Limb (tissue), 2 donors: ENCODE results near the gene MINDY3.
A peak's percentile ranks its signal among the peaks of the same experiment; 100 is the strongest.
"Not testable (repeated sequence)": the region's sequence is repeated elsewhere in the genome, so short reads cannot be mapped to it uniquely, and the experiment has no call there.

Experiments used
- DNase-seq, 2 donors: peaks; one replicate each; pipeline ENCODE4 v3.0.0-alpha.2; 2016; ENCODE audit errors: extremely low spot score in 2 of 2

The MINDY3 gene

DNA sequence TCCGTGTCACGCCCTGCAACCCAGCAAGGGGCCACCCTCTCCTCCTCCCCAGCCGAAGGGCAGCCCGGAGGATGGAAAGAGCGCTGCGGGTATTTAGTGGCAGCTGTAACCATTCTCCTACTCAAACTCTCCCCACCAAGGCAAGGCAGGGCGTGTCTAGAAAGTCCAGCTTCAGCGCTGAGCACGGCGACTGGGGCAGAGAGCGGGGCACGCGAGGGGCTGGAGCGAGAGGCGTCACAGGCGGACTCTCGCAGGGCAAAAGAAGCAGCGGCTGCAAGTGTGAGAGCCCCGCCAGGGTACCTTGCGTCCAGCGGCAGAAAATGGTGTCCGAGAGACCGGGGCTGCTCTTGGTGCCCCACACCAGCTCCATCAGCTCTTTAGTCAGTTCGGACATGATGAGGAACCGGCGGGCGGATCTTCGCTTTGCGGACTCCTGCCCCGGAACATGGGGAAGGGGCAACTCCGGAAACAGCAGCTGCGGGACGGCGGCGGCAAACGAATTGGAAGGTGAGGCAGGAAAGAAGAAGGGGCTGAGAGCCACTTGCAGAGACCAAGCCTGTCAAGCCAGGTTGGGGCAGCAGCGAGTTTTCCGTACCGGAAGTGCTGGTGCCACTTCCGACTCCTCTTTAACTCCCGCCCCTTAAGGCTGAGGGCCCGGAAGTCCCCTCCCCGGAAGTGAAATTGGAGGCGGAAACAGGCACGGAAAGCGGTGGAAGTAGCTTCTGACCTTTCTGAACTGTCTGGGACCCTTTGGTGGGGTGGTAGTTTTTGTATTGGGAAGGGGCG is at the start of gene MINDY3:
MINDY3 (minus strand) TSS at position 602 of the 786 bp plus-strand sequence; CDS start at position 394, 208 bp downstream.
- DNase-seq, result peak; percentile 87 to 90

DNA sequence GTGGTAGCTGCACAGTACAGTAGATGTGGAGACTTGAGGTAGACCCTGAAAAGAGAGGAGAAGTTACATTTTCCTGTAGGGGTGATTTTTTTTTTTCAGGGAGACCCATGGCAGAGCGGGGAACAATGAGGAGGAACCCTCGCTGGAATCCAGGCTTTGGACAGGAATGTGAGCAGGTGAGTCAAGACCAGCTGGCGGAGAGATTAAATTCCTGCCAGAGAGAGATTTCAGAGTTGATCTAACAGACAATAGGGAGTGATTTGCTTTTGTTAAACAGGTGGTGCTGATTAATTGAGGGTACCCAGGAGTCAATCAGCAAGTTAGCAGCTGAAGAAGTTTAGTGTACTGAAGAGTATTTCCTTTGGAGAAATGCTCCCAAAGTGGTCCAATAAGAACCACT is 41.6 kb upstream of the MINDY3 start:
- no peak for DNase-seq

DNA sequence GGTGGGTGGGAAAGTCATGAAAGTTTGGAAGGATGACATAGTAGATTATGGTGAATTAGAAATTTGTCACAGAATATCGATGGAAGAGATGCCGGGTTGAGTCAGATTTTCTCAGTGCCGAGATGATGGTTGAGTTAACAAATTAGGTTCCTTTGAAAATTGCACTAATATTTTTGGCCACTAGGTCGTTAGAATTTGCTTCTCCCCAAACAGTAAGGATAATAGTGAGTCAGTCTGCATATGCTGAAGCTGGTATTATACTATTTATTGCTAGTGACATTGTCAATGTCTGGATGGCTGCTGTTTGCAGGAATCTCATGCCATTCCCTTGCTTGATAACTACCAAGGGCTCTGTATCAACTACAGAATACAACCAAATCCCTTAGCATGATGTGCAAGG is 37.7 kb upstream of the MINDY3 start:
- no peak for DNase-seq

DNA sequence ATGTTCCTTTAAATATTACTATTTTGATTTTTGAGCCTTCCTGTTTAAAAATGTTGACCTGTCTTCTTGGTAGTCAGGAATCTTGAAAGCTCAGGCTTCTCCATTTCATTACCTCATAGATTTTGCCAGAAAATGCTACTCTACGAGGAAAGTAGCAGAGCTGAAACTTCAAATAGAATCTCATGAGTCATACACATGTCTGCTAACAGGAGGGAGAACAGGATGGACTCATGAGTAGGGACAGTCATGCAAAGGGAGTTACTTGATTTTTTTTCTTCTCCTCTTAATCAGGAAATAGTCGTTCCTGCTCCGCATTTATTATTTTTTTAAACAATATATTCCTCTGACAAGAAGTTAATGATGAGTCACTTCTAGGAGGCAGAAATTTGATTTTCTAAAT is 37.0 kb upstream of the MINDY3 start:
- DNase-seq, result no peak

DNA sequence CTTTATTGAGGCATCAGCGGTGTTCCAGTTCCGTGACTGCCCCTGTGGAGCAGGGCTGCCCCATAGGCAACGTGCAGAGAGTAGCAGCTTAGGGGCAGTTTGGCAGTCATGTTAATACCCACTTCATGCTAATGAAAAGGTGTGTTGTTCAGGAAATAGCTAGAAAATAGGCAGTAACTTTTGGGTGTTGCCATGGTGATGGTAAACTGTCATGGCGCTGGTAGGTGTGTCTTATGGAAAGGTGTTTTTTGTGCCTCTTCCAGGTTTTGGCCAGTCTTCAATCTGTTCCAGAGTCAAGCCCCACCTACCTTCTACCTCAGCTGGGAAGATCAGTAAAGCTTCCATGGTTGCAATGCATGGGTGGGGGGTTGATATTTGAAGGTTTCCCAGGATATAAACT is 36.3 kb upstream of the MINDY3 start:
- DNase-seq, result no peak

DNA sequence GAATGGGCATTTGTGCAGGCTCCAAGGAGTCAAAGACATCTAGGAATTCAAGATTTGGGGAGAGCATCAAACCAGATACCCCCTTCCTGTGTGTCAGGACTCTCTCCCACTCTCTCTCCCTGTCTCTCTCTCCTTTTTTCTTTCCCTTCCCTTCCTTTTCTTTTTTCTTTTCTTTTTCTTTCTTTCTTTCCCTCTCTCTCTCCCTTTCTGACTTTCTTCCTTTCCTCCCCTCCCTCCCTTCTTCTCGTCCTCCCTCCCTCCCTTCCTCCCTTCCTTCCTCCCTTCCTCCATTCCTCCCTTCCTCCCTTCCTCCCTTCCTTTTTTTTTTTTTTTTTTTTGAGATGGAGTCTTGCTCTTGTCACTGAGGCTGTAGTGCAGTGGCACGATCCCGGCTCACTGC is 24.1 kb upstream of the MINDY3 start:
- DNase-seq, result no peak

DNA sequence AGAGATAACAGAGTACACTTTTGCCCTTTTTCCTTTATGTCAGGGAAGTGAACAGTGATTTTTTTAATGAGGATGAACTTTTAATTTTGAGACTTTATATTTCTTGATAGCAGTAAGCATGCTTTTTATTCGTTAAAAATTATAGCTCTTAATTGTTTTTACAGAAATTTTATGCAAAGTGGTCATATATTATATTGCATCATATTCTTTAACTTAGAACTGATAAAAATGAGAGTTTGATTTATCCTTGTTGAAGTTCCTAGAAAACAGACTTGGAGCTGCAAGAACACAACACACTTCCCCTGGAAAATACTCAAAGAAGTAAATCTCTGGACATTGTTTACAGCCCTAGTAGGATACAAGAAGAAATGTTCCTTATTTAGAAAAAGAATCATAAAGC is 21.2 kb upstream of the MINDY3 start:
- DNase-seq, result no peak

DNA sequence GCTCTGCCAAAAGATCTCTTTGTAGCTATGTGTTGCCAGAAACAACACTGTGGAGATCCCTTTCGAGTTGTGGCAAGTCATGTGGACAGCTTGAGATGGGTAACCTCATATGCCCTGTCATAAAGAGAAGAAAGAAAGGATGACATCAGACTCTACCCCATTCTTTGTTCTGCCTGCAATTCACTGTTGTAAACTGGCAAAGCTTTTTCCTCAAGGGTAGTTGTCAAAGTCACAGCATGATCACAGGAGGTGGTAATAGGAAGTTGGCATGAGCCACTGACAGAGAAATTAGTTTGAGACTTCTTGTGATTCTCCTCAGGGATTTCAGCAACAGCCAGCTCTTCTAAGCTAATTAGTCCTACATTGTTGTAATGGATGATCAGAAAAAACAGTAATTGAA is 19.4 kb upstream of the MINDY3 start:
- DNase-seq, result no peak

DNA sequence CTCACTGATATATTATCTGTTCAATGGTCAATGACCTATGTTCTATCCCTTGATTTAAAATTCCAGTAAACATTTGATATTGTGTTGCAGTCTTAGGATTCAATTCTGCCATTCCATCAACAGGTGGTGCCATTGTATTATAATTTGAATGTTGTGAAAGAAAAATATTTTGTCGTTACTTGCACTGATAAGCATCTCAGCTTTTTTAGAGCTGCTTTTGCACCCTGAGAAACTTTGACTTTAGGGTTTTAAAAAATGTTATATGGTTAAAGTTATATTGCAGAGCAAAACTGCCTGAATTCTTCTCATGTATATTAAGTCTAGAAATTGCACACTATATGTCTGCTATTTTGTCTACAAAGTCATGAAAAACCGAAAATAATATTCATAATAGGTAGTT is 18.8 kb upstream of the MINDY3 start:
- peak in 1 of 2 donors; percentile 45 for DNase-seq

DNA sequence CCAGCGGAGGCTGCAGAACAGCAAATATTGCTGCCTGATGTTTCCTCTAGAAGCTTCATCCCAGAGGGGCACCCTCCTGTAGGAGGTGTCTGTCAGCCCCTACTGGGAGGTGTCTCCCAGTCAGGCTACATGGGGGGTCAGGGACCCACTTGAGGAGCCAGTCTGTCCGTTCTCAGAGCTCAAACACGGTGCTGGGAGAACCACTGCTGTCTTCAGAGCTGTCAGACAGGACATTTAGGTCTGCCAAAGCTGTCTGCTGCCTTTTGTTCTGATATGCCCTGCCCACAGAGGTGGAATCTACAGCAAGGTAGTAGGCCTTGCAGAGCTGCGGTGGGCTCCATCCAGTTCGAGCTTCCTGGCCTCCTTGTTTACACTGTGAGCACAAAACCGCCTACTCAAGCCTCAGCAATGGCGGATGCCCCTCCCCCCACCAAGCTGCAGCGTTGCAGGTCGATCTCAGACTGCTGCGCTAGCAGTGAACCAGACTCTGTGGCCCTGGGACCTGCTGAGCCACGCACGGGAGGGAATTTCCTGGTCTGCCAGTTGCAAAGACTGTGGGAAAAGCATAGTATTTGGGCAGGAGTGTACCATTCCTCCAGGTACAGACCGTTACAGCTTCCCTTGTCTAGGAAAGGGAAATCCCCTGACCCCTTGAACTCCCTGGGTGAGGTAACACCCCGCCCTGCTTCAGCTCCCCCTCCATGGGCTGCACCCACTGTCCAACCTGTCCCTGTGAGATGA is 17.7 kb upstream of the MINDY3 start:
- no peak for DNase-seq

DNA sequence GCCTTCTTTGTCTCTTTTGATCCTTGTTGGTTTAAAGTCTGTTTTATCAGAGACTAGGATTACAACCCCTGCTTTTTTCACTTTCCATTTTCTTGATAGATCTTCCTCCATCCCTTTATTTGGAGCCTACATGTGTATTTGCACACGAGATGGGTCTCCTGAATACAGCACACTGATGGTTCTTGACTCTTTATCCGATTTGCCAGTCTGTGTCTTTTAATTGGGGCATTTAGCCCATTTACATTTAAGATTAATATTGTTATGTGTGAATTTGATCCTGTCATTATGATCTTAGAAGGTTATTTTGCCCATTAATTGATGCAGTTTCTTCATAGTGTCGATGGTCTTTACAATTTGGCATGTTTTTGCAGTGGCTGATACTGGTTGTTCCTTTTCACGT is 16.0 kb upstream of the MINDY3 start:
- not testable (repeated sequence) for DNase-seq

DNA sequence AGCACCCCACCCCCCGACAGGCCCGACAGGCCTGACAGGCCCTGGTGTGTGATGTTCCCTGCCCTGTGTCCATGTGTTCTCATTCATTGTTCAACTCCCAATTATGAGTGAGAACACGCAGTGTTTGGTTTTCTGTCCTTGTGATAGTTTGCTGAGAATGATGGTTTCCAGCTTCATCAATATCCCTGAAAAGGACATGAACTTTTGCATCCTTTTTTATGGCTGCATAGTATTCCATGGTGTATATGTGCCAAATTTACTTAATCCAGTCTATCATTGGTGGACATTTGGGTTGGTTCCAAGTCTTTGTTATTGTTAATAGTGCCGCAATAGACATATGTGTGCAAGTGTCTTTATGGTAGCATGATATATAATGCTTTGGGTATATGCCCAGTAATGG is 12.3 kb upstream of the MINDY3 start:
- not testable (repeated sequence) for DNase-seq

DNA sequence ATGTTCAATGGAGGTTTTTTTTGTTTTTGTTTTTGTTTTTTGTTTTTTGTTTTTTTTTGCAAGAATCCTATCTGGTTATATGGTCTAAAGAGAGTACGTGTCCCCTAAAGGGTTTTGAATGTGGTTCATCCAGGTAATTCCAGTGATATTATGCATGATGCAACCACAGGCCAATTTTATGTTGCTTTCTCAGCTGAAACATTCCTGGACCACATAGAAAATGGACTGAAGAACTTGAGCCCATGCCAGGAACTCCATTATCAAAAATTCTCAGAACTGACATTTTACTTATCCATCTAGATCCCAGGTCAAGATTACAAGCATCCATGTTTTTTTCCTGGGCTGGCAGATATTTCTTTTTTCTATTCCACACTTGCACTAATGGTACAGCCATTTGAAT is 11.5 kb upstream of the MINDY3 start:
- no peak for DNase-seq

DNA sequence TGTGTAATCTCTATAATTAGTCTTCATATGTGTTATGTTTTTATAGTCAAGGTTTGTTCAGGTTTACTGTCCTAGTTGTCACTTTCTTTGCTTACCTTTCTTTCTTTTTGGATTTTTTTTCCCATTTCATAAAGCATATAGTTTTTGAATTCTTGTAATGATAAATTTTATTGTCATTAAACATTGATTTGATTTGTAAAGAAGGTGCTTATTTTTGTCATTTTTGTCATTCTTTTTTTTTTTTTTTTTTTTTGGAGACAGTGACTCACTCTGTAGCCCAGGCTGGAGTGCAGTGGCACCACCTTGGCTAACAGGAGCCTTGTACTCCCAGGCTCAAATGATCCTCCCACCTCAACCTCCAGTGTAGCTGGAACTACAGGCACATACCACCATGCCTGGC is 9.6 kb upstream of the MINDY3 start:
- no peak for DNase-seq

DNA sequence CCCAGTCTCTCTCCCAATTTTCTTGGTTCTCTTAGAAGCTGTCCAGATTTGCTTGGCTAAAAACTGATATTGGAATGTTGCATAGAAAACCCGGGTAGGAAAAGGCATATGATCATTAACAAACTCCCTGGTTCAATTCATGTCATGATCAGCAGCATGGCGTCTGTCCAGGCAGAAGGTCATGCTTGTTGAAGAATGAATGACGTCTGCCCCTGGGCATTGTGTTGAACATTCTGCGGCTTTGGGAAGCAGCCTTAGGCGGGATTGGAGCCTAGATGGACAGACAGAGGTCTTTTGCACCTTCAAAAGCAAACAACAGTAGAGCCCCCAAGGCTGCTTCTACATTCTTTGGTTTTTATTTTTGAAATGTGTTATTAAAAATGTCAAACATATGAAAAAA is 7.7 kb upstream of the MINDY3 start:
- DNase-seq, result no peak

DNA sequence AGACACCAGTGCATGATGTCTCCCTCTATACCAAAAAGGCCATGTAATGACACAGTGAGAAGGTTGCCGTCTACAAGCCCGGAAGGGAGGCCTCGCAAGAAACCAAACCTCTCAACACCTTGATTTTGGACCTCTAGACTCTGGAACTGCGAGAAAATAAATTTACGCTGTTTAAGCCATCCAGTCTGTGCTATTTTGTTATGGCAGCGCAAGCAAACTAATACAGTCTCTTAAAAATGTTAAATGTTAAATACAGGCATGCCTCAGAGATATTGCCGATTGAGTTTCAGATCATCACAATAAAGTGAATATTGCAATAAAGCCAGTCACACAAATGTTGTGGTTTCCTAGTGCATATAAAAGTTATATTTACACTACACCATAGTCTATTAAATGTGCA is 5.0 kb upstream of the MINDY3 start:
- no peak for DNase-seq

DNA sequence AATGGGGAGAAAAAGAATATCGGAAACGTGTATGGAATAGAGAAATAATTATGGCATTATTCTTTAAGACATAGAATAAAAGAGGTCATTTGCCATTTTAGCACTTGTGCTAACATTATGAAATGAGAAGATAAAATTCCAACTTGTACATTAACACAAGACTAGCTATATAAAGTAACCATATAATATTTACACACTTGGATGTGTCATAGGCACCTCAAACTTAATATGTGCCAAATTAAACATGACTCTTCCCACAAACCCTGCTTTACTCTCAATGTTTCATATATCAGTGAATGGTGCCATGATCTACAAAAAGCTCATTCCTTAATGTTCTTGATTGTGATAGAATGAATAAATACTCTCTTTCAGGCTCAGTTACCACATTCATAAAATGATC is 4.1 kb upstream of the MINDY3 start:
- DNase-seq, result no peak

DNA sequence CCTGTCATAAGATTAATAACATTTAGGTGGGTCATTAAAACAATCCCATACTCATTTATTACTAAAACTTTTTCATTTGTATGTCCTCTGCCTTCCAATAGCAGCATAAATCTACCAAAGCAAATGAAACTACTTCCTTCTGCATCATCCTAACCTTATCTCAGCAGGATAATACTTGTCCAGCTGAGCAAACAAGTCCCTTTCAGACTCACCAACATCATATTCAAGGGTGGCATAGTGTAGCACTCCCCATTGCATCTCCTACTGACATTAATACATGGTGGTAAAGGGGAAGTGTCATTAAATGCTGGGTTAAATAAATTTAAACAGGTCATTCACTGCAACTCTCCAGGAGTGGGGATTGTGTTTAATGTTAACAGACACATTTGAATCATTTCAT is 3.4 kb upstream of the MINDY3 start:
- DNase-seq, result no peak

DNA sequence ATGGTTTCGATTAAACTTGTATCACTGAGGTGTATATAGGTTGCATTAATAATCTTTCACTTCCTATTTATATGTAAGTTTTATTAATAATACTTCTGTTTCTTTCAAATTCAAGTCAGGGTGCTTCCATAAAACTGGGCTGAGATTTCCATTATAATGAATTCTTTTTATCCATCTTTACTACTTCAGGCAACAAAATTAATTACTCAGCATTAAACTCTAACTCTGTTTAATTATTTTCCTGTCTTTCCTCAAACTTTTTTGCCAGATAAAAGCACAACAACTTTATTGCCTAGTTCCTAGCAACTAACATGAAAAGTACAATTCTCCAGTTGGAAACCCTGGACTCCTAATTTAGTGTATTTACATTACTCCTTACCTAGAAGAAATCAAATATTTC is 3.0 kb upstream of the MINDY3 start:
- DNase-seq, result no peak

DNA sequence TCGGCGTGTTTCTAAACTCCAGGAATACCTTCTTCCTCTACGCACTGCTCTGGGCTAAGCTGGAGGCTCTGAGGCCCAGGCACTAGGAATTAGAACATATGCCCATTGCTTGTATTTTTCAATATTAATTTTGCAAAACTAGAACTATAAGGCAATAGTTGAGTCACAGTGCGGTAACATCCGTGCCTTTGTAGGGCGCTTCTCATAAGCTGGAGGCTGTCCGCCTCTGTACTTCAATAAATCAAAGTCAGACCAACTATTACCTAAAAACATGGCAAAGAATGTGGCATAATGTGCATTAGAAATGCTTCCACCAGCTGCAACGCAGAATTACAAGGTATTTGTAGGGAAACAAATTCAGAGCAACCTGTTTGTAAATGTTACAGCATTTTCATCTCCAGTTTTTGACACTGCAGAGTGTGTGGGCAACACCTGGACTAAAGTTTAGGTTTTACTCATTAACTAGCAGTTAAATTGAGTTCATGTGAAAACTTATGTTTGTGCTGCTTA is 440 bp upstream of the MINDY3 start:
- DNase-seq, result no peak

DNA sequence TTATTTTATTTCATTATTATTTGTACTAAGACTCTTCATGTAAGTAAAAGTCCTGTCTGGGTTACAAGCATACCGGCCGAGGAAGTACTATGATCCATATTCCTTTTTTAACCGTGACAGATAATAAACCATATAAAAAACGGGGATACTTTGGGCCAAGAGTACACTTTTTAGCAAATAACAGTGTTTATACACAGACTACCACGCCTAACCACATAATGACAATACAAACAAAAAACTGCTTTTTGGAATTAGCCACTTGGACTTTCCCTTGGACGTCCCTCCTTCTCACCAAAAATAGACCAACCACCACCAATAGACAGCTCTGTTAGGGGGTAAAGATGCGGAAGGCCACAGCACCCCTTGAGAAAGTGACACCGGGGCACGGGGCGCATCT is 800 bp downstream of the MINDY3 start:
- DNase-seq, result no peak

DNA sequence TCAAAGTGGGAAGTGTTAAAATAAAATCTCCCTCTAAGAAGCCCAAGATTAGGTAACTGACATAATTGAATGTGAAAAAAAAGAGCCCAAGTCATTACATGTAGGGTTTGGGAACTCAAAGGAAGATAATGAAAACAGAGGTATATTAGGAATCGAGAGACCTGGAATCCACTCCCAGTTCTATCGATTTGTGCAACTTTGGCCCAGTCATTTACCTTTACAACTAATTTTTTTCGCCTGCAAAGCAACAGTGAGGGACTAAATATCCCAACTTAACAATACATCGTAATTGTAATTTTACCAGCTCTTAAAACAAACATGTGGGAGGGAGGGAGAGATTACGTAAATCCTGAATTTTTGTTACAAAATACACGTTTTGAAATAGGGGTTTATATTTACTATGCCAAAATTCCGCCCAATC is 1.4 kb downstream of the MINDY3 start:
- DNase-seq, result no peak

DNA sequence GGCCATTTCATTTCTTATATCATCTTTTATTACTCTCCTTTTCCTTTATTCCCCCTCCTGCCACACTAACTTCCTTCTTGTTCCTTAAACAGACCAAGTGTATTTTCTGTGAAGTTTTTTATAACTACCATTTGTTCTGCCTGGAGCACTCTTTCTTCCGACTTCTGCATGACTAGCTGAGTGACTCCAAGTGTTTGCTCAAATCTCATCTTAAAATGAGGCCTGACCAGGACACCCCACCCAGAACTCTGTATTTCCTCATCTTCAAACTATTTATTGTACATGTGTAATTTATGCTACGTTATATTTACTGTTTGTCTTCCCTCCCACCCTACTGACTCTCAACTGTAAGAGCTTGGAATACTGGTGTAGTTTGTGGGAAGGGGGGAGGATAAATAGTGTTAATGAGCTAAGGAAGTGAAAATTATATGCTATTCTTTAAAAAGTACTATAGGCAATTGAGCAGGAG is 3.2 kb downstream of the MINDY3 start:
- no peak for DNase-seq
